T-helper 9 cell (primary cell): ENCODE data around the gene RAPSN.

Experiments
- DNase-seq: peaks from one replicate; pipeline ENCODE4 v3.0.0-alpha.2; 2020

Gene RAPSN

DNA sequence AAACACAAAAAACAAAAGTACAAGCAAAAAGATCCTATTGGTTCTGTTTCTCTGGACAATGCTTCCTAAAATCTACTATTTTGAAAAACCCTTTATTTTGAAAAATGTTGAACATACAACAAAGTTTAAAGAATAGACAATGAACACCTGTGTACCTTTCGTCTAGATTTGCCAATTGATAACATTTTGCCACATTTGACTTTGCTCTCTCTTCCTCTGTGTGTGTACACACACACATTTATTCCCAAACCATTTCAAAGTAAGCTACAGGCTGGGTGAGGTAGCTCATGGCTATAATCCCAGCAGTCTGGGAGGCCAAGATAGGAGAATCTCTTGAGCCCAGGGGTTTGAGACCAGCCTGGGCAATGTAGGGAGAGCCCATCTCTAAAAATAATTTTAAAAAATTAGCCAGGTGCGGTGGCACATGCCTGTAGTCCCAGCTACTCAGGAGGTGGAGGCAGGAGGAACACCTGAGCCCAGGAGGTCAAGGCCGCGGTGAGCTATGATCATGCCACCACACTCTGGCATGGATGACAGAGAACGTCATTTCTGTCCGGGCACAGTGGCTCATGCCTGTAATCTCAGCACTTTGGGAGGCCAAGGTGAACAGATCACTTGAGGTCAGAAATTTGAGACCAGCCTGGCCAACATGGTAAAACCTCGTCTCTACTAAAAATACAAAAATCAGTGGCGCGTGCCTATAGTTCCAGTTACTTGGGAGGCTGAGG, 17.4 kb downstream of the RAPSN start:
- DNase-seq, result no peak

DNA sequence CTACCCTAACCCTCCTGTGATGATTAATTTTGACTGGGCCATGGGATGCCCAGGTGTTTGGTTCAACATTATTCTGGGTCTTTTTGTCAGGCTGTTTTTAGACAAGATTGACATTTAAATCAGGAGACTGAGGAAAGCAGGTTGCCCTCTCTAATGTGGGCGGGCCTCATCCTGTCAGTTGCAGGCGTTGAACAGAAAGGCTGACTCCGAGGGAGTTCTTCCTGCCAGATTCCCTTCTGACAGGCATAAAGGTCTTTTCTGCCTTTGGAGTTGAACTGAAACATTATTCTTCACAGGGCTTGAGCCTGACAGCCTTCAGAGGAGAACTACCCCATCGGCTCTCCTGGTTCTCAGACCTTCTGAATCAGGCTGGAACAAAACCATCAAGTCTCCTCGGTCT, 18.4 kb downstream of the RAPSN start:
- DNase-seq, result no peak

DNA sequence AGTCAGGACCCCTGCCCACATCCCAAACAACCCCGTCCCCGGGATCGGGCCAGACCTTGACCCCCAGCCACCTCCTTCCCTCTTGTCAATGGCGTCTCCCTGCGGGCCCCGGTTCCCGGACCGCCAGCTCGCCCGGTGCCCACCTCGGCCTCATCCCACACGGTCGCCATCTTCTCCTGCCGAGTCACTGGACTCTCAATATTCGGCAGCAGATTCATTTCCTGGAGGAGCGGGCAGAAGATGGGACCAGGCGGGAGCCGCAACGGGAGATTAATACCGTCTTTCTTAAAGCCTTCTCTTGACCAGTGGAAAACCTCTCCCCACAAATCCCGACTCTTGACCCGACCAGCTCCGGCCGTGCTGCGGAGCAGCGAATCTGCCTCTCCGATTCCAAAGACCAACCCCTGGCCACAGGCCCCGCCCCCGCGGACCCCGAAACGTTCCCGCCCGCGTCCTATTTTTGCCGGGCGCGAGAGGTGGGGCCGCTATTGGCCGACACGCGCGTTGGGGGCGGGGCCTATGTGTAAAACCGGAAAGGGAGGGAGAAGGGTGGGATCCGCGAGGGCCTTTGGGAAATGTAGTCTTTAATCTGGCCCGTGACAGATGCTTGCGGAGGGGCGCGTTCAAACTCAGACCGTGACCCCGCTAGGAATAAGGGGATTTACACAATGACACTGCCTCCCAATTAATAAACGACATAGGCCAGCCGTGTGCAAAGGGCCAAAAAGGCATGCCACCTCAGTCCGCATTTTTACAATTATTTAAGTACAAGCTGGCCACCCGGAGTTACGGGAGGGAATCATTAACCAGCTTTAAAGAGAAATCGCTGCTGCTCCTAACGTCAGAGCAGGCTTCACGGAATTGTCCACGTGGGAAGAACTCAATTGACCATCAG, 22.6 kb downstream of the RAPSN start, which contains the start of gene PSMC3:
PSMC3 (minus strand) TSS at position 378 of the 895 bp plus-strand sequence; CDS start at position 218, 160 bp downstream.
- DNase-seq, result peak; percentile 98

DNA sequence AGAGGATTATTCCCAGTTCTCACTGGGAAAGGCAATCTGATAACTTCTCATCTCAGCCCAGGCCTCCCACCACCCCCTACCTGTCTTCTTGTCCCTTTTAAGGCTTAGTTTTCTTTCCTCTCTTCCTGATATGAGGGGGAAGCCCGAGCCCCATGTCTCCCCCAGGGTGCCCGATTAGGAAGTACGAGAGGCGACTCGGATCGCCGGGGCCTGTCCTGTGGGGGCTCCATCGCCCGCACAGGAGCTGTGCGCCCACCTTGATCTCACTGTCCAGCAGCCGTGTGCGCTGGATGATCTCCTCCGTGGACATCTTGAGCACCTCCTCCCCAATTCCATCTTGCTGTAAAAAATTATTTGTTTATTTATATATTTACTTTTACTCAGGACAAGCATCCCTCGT, 23.3 kb downstream of the RAPSN start:
- no peak for DNase-seq

DNA sequence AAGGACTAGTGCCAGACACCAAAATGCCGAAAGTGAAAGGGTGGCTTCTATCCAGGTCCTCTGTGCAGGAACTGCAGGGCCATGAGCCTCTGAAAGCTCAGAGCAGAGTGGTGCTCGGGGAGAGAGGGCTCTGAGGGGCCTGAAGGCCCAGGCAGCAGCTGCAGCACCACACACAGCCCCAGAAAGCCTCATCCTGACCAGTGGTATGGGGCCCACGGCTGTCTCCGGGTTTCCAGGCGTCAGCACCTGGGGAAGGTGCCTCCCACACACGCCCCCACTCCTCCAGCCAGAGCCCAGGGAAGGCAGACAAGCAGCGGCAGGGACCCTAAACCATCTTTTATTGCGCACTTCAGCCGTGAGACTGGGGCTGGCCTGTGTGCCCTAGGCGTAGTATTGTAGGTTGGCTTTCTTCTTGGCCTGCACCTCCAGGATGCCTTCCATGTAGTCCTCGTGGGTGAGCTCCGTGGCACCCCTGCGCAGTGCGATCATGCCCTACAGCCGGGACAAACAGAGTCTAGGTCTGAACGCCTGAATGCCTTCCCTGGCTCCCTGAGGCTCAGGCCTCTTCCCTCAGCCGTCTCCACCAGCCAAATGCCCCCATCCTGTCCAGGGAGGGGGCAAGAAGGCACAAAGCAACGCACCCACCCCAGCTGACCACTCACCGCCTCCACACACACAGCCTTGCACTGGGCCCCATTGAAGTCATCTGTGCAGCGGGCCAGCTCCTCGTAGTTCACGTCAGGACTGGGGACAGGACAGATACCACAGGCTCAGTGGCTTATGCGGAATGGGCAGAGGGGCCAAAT, 30.3 kb downstream of the RAPSN start:
- DNase-seq, result no peak

DNA sequence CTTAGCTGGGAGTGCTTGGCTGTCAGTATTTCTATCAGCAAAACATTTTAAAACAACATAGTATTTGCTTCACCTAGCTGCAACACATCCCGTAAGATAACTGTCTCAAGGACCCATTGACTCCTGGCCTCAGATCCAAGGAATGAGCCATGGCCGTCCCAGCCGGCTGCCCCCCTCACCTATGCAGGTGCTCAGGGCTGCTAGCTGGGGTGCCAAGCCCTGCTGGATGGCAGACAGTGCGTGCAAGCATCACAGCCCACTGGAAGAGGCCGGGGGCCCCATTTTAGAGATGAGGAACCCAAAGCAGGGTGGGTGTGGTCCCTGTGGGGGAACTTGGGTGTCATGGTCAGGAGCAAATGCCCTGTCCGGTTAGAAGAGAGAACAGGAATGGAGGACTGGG, 31.2 kb downstream of the RAPSN start:
- DNase-seq, result no peak

DNA sequence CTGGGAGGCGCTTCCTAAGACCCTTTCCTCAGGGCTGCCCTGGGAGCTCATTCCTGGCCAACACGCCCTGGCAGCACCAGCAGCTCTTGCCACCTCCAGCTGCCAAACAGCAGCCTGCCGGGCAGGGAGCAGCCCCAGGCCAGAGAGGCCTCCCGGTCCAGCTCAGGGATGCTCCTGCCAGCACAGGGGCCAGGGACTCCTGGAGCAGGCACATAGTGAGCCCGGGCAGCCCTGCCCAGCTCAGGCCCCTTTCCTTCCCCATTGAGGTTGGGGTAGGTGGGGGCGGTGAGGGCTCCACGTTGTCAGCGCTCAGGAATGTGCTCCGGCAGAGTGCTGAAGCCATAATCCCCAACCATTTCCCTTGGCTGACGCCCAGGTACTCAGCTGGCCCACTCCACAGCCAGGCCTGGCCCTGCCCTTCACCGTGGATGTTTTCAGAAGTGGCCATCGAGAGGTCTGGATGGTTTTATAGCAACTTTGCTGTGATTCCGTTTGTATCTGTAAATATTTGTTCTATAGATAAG, 32.9 kb downstream of the RAPSN start:
- no peak for DNase-seq

DNA sequence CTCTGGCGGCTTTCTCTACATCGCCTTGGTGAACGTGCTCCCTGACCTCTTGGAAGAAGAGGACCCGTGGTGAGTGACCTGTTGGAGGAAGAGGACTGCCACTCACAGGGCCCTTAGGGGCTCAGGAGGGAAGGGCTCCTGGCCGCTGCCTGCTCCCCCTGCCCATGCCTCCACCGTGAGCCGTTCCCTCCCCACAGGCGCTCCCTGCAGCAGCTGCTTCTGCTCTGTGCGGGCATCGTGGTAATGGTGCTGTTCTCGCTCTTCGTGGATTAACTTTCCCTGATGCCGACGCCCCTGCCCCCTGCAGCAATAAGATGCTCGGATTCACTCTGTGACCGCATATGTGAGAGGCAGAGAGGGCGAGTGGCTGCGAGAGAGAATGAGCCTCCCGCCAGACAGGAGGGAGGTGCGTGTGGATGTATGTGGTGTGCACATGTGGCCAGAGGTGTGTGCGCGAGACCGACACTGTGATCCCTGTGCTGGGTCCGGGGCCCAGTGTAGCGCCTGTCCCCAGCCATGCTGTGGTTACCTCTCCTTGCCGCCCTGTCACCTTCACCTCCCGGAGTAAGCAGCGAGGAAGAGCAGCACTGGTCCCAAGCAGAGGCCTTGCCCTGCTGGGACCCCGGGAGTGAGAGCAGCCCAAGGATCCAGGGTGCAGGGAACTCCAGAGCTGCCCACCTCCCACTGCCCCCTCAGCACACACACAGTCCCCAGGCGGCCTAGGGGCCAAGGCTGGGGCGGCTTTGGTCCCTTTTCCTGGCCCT, 33.7 kb downstream of the RAPSN start:
- DNase-seq, result no peak

DNA sequence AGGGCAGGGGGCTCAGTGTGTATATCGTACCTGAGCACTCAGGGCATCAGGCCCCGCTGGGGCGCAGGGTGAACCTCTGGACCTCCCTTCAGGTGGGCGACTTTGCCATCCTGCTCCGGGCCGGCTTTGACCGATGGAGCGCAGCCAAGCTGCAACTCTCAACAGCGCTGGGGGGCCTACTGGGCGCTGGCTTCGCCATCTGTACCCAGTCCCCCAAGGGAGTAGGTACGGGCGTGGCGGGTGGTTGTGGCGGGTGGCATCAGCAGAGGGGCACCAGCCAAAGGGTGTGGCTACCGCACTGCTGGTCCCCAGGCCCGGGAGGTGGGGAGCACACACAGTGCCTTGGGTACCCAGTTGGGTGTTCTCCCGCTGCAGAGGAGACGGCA, 34.3 kb downstream of the RAPSN start:
- DNase-seq, result no peak

DNA sequence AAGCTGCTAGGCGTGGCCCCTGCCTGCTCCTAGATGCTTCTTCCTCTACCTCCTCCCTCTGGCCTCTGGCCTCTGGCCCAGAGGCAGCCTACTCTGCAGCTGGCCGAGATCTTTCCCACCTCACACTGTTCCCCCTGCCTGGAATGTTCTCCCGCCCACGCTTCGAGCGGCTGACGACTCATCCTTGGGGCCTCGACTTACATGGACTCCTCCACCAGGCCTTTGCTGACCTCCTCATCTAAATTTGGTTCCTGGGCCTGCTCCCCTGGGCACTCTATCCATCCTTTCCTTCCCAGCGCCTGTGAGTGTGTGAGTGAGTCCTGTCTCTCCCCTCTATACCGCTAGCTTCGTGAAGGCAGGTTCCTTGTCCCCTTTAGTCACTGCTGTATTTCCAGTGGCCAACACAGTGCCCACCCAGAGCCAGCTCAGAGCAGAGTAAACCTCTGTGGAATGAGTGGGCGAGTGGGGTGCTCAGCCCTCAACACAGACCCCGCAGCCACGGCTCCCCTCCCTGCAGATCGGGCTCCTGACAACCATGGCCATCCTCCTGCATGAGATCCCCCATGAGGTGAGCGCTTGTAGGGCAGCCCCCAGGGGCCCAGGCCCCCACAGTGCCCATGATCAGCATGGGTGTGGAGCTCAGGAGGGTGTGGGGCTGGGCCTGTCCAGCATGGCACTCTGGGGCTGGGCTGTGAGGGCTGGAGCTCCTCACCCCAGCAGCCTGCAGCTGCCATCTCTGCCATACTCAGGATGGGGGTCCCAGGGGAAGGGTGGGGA, 34.8 kb downstream of the RAPSN start:
- DNase-seq, result no peak

DNA sequence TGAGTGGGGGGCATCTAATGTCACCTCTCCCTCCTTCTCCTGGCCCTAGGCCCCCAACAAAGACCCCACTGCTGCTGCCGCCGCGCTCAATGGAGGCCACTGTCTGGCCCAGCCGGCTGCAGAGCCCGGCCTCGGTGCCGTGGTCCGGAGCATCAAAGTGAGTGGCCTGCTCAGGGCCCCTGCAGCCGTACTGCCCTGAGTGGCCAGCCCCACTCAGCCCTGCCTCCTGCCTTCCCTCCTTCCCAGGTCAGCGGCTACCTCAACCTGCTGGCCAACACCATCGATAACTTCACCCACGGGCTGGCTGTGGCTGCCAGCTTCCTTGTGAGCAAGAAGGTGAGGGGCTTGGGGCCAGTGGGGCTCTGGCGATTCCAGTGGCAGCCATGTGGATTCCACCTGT, 35.6 kb downstream of the RAPSN start:
- DNase-seq, result no peak

DNA sequence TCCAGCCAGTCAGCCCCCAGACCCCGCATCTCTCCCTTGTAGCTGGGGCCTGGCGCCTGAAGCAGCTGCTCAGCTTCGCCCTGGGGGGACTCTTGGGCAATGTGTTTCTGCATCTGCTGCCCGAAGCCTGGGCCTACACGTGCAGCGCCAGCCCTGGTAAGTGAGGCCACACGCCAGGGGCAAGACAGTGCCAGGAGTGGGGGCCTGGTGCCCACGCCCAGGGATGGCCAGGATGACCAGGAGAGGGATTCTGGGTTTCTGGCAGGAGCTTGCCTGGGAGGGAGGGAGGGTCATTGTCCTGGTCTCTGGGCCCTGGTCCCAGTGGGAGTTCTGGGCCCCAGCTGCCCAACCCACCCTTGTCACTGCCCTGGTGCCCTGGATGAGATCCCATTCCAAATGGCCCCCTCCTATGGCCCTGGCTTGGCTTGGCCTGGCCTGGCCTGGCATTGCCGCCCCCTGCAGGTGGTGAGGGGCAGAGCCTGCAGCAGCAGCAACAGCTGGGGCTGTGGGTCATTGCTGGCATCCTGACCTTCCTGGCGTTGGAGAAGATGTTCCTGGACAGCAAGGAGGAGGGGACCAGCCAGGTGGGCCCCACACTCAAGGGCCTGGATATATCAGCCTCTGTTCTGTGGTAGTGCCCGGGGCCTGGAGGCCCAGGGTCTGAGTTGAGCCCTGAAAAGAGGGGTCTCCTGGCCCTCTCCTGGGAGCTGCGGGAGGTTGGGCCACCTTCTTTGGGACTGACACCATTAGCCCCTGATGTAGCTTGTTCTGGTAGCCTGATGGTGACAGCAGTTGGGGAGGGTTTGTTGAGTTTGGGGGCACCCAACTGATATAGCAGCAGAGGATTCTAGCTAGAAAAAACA, 36.8 kb downstream of the RAPSN start:
- peak; percentile 48 for DNase-seq

DNA sequence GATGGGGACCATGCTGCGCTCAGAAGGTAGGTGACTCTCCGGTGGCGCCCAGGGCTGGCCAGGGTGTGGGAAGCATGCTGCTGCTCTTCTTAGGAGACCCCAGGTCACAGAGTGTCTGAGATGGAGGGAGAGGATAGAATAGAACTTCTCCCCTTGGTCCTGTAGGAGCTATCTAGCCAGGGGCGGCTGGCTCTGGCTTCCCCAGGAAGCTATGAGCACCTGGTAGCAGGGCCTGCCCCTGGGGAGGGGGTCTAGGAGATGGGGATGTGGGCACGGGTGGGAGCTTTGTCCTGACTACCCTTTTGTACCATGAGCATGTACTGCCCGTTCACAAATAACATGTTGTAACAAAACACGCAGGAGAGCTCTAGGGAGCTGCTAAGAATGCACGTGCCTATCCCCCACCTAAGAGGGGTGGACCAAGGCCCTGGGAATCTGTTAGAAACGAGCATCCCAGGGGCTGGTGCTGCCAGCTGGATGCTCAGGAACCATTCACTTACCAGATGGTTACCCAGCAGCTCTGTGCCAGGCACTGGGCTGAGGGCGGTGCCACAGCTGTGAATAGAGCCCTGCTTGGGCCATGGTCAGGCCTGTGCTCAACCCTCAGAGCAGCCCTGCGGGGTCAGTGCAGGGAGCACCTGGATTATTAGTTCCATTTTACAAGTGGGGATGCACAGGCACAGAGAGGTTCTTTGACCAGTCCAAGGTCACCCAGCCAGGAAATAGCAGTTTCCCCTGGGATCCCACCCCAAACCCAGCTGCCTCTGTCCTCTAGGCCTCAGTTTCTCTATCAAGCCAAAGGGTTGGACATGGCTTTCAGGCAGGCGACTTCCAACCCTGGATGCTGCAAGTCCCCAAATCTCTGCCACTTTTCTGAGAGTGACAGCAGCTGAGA, 38.3 kb downstream of the RAPSN start:
- DNase-seq, result no peak

DNA sequence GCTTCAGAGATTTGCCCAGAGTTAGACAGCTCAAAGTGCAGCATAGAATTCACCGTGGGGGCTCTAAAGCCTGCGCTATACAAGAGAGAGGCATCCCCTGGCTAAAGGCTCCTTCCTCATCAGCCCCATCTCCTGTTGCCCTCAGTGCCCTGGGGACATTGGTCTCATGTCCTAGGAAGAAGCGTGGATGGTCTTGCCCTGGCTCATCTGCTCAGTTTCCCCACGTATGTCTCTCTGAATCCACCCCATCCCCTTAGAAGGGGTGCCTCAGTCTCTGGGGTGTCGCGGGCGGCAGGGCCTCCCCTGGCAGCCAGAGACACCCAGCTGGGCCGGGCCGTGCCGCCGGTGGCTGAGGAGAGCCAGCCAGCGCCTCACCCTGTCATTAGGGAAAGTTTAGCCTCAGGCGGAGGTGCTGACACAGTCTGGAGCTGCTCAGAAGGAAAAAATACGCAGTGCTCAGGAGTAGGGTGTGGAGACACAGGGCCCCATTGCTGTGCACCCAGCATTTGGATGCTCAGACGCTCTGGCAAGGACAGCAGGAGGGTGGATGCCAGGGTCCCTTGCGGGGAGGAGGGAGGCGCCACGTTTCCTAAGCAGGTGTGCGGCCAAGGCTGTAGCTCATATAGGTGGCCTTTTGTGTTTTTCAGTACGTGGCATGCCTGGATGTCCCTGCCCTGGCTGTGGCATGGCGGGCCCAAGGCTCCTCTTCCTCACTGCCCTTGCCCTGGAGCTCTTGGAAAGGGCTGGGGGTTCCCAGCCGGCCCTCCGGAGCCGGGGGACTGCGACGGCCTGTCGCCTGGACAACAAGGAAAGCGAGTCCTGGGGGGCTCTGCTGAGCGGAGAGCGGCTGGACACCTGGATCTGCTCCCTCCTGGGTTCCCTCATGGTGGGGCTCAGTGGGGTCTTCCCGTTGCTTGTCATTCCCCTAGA, 39.2 kb downstream of the RAPSN start:
- DNase-seq, result no peak

DNA sequence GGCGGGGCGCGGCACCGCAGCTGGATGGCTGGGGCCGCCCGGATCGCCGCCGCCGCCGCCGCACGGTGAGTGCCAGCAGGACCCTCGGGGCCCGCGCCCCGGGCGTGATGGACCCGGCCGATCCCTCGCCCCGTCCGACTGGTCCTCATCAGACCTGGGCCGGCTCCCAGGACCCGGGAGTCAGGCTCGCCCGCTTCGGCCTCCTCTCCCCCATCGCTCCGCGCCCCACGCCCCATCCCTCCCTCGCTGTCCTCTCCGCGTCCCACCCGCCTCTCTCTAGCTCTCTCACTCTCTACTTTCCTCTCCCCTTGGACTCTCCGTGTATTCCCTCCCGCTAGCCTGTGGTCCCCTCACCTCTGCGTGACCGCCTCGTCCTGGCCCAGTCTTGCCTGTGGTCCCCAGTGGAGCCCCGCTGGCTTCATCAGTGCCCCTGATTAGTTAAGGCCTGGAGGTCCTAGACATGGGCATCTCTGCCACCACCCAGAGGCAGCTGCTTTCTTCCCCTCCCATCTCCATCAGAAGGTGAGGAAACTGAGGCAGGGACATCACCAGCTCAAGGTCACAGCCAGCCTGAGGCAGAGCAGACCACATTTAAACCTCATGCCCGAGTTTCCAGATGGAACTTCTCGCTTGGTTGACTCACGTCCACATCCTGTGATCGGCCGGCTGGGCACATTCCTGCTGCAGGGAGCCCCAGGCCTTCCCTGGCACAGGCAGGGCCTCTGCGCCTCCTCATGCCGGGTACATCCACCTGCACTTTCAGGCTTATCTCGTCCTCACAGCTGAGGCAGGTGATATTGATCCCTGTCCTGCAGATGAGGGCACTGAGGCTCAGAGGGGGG, 40.1 kb downstream of the RAPSN start:
- no peak for DNase-seq

DNA sequence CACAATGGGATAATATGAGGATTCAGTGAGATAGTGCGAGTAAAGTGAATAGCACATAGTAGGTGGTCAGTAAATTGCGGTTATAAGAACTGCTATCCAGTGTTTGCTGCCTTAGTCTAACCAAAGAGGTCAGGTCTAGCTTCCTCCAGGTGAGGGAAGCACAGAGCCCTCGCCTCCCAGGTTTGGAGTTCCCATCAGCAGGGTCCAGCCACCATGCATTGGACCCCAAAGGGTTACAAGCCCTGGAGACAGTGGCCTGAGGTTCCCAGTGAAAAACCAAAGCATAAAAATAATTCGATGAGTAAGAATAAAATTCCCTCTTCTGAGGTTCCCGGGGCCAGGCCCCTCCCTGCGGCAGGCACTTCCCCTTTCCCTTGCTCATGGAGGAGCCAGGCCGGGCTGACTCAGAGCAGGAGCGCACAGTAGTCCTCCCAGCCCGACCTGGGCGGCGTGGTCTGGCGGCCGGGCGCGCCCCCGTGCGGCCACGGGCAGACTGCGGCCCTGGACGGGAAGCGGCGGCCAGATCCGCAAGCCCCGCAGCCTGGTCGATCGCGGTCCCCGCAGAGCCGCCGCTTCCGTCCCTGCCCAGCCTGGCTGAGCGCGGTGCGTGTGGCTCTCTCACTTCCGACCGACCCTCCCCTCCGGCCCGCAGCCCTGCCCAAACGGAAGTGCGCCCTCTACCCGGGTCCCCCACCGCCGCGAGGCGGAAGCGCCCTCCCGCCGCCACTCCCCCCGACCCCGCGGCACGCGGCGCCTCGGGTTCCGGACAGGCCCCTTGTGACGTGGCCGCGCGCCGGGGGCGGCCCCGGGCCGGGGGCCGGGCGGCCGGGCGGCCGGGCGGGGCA, 41.0 kb downstream of the RAPSN start, which contains the start of gene SLC39A13:
SLC39A13 (plus strand) TSS at position 845 of the 845 bp plus-strand sequence. CDS start 1,505 bp downstream, outside the sequence.
- peak; percentile 85 for DNase-seq
